GM18951 (cell line): Measurements from ENCODE around the gene CNTN4.
"Not testable (repeated sequence)": the region's sequence is repeated elsewhere in the genome, so short reads cannot be mapped to it uniquely, and the experiment has no call there.

Source experiments
- POLR2A ChIP-seq: IDR thresholded peaks from 4 replicates; pipeline ENCODE4 v1.6.1; 2011; ENCODE audit warnings: mild to moderate bottlenecking; ENCODE audit not compliant: insufficient read length, insufficient read depth; ENCODE audit errors: extremely low read depth
- in situ Hi-C: fragments of 300-500 bp; cut with MboI; formaldehyde crosslinking; loops from one replicate; pipeline ENCODE4 v1.12.0; 2022; ENCODE audit warnings: low sequenced_read_pairs, mixed read lengths, inconsistent platforms; ENCODE audit not compliant: unreplicated experiment

The CNTN4 gene

GRCh38 chr3:2098398-2099027 is at the start of gene CNTN4:
Gene CNTN4, plus strand, starts transcription at chr3:2098866.
- no peak for TF ChIP-seq POLR2A
- in situ Hi-C loops: no loop called here

GRCh38 chr3:2061360-2061759 is 37.3 kb upstream of the CNTN4 start:
- no peak for TF ChIP-seq POLR2A
- in situ Hi-C loops: no loop called here

- no peak for TF ChIP-seq POLR2A
- in situ Hi-C loops: no loop called here
Observed at GRCh38 chr3:2071531-2071930, 27.1 kb upstream of the CNTN4 start.

- TF ChIP-seq POLR2A: no peak
- in situ Hi-C loops: no loop called here
Observed at GRCh38 chr3:2078821-2079220, 19.8 kb upstream of the CNTN4 start.

GRCh38 chr3:2082871-2083480 is 15.7 kb upstream of the CNTN4 start:
- no peak for TF ChIP-seq POLR2A
- in situ Hi-C loops: no loop called here

GRCh38 chr3:2083558-2083957 is 15.1 kb upstream of the CNTN4 start:
- in situ Hi-C loops: not testable (repeated sequence)

GRCh38 chr3:2090095-2090911 is 8.4 kb upstream of the CNTN4 start:
- no peak for TF ChIP-seq POLR2A

GRCh38 chr3:2092758-2093157 is 5.9 kb upstream of the CNTN4 start:
- no peak for TF ChIP-seq POLR2A
- in situ Hi-C loops: no loop called here

More at GRCh38 chr3:2090095-2090911, 8.4 kb upstream of the CNTN4 start:
- in situ Hi-C loops: no loop called here

- in situ Hi-C loops: no loop called here
- no peak for TF ChIP-seq POLR2A
Observed at GRCh38 chr3:2094941-2095340, 3.7 kb upstream of the CNTN4 start.

GRCh38 chr3:2096216-2096615 is 2.5 kb upstream of the CNTN4 start:
- no peak for TF ChIP-seq POLR2A
- in situ Hi-C loops: no loop called here

GRCh38 chr3:2097641-2098191 is 950 bp upstream of the CNTN4 start:
- TF ChIP-seq POLR2A: no peak

GRCh38 chr3:2099028-2099671 is 484 bp downstream of the CNTN4 start:
- TF ChIP-seq POLR2A: no peak
- in situ Hi-C loops: no loop called here

More at GRCh38 chr3:2097641-2098191, 950 bp upstream of the CNTN4 start:
- in situ Hi-C loops: no loop called here

GRCh38 chr3:2099779-2100191 is 1.1 kb downstream of the CNTN4 start:
- no peak for TF ChIP-seq POLR2A
- in situ Hi-C loops: no loop called here
